Parathyroid adenoma (tissue), 2 donors: ENCODE data around the gene PLCB1.
A peak's percentile ranks its signal among the peaks of the same experiment; 100 is the strongest.

Experiments
- H2AFZ ChIP-seq: fragments of 300-600 bp; sonication (generic); one replicate; pipeline ENCODE4 v1.7.0; 2017; ENCODE audit warnings: antibody characterized with exemption, mild to moderate bottlenecking
- H3K27ac ChIP-seq: fragments of 300-600 bp; sonication (generic); one replicate; pipeline ENCODE4 v1.7.0; 2017
- H3K27me3 ChIP-seq: fragments of 300-600 bp; sonication (generic); one replicate; pipeline ENCODE4 v1.7.0; 2017; ENCODE audit warnings: low read length; ENCODE audit not compliant: control insufficient read depth, insufficient read depth
- H3K36me3 ChIP-seq: fragments of 300-600 bp; sonication (generic); one replicate; pipeline ENCODE4 v1.7.0; 2017; ENCODE audit warnings: low read length; ENCODE audit not compliant: control insufficient read depth, insufficient read depth
- H3K4me1 ChIP-seq: fragments of 300-600 bp; sonication (generic); one replicate; pipeline ENCODE4 v1.7.0; 2017; ENCODE audit warnings: control low read depth
- H3K4me2 ChIP-seq: fragments of 300-600 bp; sonication (generic); one replicate; pipeline ENCODE4 v1.7.0; 2017; ENCODE audit warnings: low read length
- H3K4me3 ChIP-seq: fragments of 300-600 bp; sonication (generic); one replicate; pipeline ENCODE4 v1.7.0; 2017; ENCODE audit warnings: low read depth, low read length
- H3K79me2 ChIP-seq: fragments of 300-600 bp; sonication (generic); one replicate; pipeline ENCODE4 v1.7.0; 2017; ENCODE audit warnings: control low read depth
- H3K9ac ChIP-seq: fragments of 300-600 bp; sonication (generic); one replicate; pipeline ENCODE4 v1.7.0; 2017; ENCODE audit warnings: mild to moderate bottlenecking
- H3K9me3 ChIP-seq: fragments of 300-600 bp; sonication (generic); one replicate; pipeline ENCODE4 v1.7.0; 2017; ENCODE audit warnings: low read length; ENCODE audit not compliant: control insufficient read depth
- TF ChIP-seq, protein P1 (sequence below): fragments of 300-600 bp; sonication (generic); IDR thresholded peaks from one replicate; pipeline ENCODE4 v1.7.0; 2017; ENCODE audit warnings: antibody characterized with exemption, mild to moderate bottlenecking
- donor health status: primary hyperparathyroidism.

The PLCB1 gene

DNA sequence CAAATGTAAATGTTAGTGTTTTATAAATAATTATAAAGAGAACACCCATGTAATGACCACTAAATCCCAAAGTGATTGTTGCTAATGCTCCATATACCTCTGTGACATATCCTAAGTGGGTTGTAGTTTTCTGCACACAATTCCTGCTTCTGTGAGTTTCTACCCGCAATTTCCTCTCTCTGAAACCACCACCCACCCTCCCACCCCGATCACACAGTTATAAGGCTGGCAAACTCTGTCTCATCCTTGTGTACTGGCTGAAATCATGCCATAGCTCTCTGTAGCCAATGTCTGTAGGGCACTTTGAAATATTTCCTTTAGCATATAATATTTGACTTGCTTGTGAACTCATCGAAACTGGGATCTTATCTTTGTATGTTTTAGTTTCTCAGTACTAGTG lies 236.6 kb downstream of the PLCB1 start:
- TF ChIP-seq, protein P1, sequence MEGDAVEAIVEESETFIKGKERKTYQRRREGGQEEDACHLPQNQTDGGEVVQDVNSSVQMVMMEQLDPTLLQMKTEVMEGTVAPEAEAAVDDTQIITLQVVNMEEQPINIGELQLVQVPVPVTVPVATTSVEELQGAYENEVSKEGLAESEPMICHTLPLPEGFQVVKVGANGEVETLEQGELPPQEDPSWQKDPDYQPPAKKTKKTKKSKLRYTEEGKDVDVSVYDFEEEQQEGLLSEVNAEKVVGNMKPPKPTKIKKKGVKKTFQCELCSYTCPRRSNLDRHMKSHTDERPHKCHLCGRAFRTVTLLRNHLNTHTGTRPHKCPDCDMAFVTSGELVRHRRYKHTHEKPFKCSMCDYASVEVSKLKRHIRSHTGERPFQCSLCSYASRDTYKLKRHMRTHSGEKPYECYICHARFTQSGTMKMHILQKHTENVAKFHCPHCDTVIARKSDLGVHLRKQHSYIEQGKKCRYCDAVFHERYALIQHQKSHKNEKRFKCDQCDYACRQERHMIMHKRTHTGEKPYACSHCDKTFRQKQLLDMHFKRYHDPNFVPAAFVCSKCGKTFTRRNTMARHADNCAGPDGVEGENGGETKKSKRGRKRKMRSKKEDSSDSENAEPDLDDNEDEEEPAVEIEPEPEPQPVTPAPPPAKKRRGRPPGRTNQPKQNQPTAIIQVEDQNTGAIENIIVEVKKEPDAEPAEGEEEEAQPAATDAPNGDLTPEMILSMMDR: no peak
- H3K4me2 ChIP-seq: no peak overlapping the region

DNA sequence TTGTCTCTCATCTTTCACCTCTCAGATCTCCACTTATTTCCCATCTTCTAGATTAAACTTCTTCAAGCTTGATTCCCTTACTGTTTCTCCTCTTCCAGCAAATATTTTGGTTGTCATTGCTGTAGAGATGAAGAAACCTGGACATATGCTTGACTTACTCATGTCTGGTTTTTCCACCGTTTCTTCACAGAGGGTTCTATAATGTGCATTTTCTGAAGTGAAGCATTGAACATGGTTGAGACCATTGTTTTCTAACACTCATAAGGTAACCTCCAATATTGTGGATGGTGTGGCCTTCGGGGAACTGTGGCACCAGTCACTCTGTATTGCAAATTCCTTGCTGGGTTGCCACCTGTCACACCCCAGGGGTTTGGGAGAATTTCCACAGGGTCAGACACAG lies 237.2 kb downstream of the PLCB1 start:
- no peaks in the 10 kb centered on the region for H3K9me3 ChIP-seq
- H3K27ac ChIP-seq: no peak overlapping the region
- H3K9ac ChIP-seq: no peak overlapping the region
- peaks cover 7% of the 10 kb centered on the region for H3K79me2 ChIP-seq
- H2AFZ ChIP-seq: no peak overlapping the region
- no peak overlapping the region for H3K4me3 ChIP-seq
- H3K36me3 ChIP-seq: no peaks in the 10 kb centered on the region
- no peaks in the 10 kb centered on the region for H3K27me3 ChIP-seq
- H3K4me1 ChIP-seq: peaks cover 11% of the 10 kb centered on the region
- H3K4me2 ChIP-seq: no peak overlapping the region
- TF ChIP-seq, protein P1: no peak

More for the DNA sequence above, 236.6 kb downstream of the PLCB1 start:
- Histone ChIP-seq H3K9ac (no peak overlapping the region), H2AFZ (no peak overlapping the region), H3K27ac (no peak overlapping the region), H3K4me3 (no peak overlapping the region), H3K27me3 (no peaks in the 10 kb centered on the region), H3K4me1 (peaks cover 11% of the 10 kb centered on the region), H3K79me2 (peaks cover 6% of the 10 kb centered on the region), H3K9me3 (no peaks in the 10 kb centered on the region), H3K36me3 (no peaks in the 10 kb centered on the region)

DNA sequence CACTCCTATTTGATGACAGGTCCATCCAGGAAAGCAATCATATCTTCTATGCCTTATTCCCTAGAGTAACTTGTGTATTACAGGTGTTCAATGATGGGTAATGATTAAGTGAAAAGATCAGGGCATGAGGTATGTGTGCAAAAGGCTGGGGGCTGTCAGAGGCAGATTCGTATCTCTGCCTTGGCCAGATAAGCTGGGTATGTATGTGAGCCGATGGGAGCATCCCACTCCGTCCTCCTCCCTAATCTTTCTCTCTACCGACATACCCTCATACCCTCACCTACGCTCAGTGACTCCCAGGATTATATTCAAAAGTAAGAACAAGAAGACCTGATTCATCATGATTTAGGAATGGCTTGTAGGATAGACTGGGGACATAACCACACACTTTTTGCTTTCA lies 238.7 kb downstream of the PLCB1 start:
- Histone ChIP-seq H3K4me2 (no peak overlapping the region), H3K27me3 (no peaks in the 10 kb centered on the region), H3K27ac (peak overlapping the region; percentile 5), H3K79me2 (peaks cover 8% of the 10 kb centered on the region), H3K36me3 (no peaks in the 10 kb centered on the region), H2AFZ (no peak overlapping the region), H3K9me3 (no peaks in the 10 kb centered on the region), H3K9ac (no peak overlapping the region), H3K4me3 (no peak overlapping the region), H3K4me1 (peaks cover 11% of the 10 kb centered on the region)
- TF ChIP-seq, protein P1: no peak

DNA sequence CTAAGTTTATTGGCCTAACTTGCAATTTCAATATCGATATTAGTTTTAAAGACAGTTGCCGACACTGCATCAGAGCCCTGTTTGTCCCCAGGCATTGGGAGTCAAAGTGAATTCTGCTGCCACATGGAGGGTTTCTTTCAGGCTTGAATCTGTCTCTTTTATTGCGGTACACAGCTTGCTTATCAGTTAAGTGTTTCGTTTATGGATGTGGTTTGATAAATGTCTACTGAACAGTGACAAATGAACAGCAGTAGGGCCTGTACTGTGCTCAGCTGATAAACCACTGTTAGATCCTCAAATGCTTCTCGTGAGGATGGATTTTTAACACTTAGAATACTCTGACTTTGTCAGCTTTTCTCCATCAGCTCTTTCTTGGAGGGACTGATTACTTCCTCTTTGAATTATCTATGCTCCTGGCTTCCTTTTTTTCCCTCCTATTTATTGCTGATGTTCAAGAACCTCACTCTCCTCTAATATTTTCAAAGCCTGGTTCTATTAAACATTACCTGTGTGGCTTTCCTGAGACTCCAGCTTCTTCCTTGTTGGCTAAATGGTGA lies 240.8 kb downstream of the PLCB1 start:
- Histone ChIP-seq H3K9ac (no peak overlapping the region), H3K4me2 (no peak overlapping the region), H3K27ac (no peak overlapping the region), H3K4me3 (no peak overlapping the region), H2AFZ (no peak overlapping the region), H3K36me3 (no peaks in the 10 kb centered on the region), H3K4me1 (peaks cover 11% of the 10 kb centered on the region), H3K9me3 (no peaks in the 10 kb centered on the region), H3K79me2 (peaks cover 5% of the 10 kb centered on the region), H3K27me3 (no peaks in the 10 kb centered on the region)
- TF ChIP-seq, protein P1: no peak

- Histone ChIP-seq H3K4me3 (no peak overlapping the region), H2AFZ (no peak overlapping the region), H3K36me3 (no peaks in the 10 kb centered on the region), H3K4me1 (peaks cover 11% of the 10 kb centered on the region), H3K27ac (no peak overlapping the region), H3K9ac (no peak overlapping the region), H3K9me3 (no peaks in the 10 kb centered on the region), H3K27me3 (no peaks in the 10 kb centered on the region), H3K79me2 (peaks cover 5% of the 10 kb centered on the region), H3K4me2 (no peak overlapping the region)
- TF ChIP-seq, protein P1: no peak
These were observed 241.5 kb downstream of the PLCB1 start for GRCh38 chr20:8373579-8373978.
